Spleen (tissue), 7 donors: ENCODE results near the gene PRKAB1.

Experiments
- POLR2A ChIP-seq, 3 donors: fragments of 450-650 bp; IDR thresholded peaks; one replicate each; pipeline ENCODE4 v1.5.1; 2017; ENCODE audit warnings: antibody characterized with exemption in 3 of 3, mild to moderate bottlenecking in 1 of 3
- POLR2AphosphoS5 ChIP-seq, 3 donors: sonication (generic); formaldehyde crosslinking; IDR thresholded peaks; one replicate each; pipeline ENCODE4 v1.5.1; 2017; ENCODE audit warnings: antibody characterized with exemption in 3 of 3
- TF ChIP-seq, protein P1 (sequence below), 11 experiments: fragments of 200-600 bp in 7 of 11; fragments of 450-650 bp in 4 of 11; sonication (generic) in 4 of 11; IDR thresholded peaks in 8 of 11; conservative IDR thresholded peaks in 3 of 11; 1 replicate in 7 of 11; 2 replicates in 4 of 11; pipeline versions ENCODE4 v1.4.0 to v1.8.0; 2016 to 2021; ENCODE audit warnings: antibody characterized with exemption in 11 of 11, inconsistent platforms in 4 of 11, mild to moderate bottlenecking in 1 of 11
- donor health status: DM: no; HTN: no; CAD: no; lungs with moderate emphysema.
- donor health status: DM: no; HTN: no; CAD: no.
- donor health status: DM: no; HTN: no; CAD: no.

DNA sequence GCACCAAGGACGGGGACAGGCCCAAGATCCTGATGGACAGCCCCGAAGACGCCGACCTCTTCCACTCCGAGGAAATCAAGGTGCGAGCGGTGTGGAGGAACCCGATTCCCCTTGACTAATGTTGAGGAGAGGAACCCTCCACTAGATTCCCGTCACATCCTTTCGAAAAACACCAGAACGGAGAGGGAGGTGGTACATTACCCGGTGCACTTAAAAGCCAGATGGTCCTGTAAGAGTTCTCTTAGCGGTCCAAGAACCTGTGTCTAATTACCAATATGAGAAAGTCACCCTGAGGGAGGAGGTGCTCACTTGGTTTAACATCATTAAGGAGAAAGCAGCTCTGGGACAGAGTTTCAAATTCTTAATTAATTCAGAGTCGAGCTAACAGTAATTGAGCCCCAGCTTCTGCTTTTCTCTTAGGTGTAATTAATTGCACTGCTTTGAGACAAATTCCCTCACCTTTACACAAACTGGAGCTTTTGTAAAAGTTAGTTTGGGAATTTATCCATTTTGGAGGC lies 450 bp downstream of the PRKAB1 start:
- TF ChIP-seq, protein P1, sequence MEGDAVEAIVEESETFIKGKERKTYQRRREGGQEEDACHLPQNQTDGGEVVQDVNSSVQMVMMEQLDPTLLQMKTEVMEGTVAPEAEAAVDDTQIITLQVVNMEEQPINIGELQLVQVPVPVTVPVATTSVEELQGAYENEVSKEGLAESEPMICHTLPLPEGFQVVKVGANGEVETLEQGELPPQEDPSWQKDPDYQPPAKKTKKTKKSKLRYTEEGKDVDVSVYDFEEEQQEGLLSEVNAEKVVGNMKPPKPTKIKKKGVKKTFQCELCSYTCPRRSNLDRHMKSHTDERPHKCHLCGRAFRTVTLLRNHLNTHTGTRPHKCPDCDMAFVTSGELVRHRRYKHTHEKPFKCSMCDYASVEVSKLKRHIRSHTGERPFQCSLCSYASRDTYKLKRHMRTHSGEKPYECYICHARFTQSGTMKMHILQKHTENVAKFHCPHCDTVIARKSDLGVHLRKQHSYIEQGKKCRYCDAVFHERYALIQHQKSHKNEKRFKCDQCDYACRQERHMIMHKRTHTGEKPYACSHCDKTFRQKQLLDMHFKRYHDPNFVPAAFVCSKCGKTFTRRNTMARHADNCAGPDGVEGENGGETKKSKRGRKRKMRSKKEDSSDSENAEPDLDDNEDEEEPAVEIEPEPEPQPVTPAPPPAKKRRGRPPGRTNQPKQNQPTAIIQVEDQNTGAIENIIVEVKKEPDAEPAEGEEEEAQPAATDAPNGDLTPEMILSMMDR (IDR thresholded peaks at IDR 0.05 in 8 of 11, conservative IDR thresholded peaks at IDR 0.05 in 3 of 11): no peak
- no peak for TF ChIP-seq POLR2AphosphoS5 (IDR thresholded peaks at IDR 0.05)
- TF ChIP-seq POLR2A (IDR thresholded peaks at IDR 0.05): no peak
